ENCODE results near the gene ATP1B1.

ATP1B1 gene

GRCh38 chr1:169108223-169108622, 1.7 kb downstream of the ATP1B1 start:
- Histone ChIP-seq H3K36me3 (ENCODE audit: control insufficient read depth, insufficient read depth, low read length) (peaks cover 1% of the 10 kb centered on the region; the same call in 1 of the 2 replicates), H3K4me3 (replicated peaks; ENCODE audit: low read depth, low read length) (peak overlapping the region; percentile 89), H3K27me3 (replicated peaks; ENCODE audit: control insufficient read depth, insufficient read depth, low read length) (no peaks in the 10 kb centered on the region)
- DNase-seq (ENCODE audit: extremely low read depth, insufficient read length), result no peak
- TF ChIP-seq CTCF (IDR thresholded peaks at IDR 0.05; ENCODE audit: insufficient read depth, low read length, poor library complexity, severe bottlenecking), result no peak

- DNase-seq (ENCODE audit: extremely low read depth, insufficient read length), result no peak
- H3K36me3 ChIP-seq (ENCODE audit: control insufficient read depth, insufficient read depth, low read length), result peaks cover 1% of the 10 kb centered on the region; the same call in 1 of the 2 replicates
- peak; percentile 65 for TF ChIP-seq CTCF (IDR thresholded peaks at IDR 0.05; ENCODE audit: insufficient read depth, low read length, poor library complexity, severe bottlenecking)
- H3K4me3 ChIP-seq (replicated peaks; ENCODE audit: low read depth, low read length), result peak overlapping the region; percentile 89
- H3K27me3 ChIP-seq (replicated peaks; ENCODE audit: control insufficient read depth, insufficient read depth, low read length), result no peaks in the 10 kb centered on the region
These were observed 2.5 kb downstream of the ATP1B1 start for GRCh38 chr1:169108863-169109560.

GRCh38 chr1:169109561-169110134, 3.2 kb downstream of the ATP1B1 start:
- Histone ChIP-seq H3K27me3 (replicated peaks; ENCODE audit: control insufficient read depth, insufficient read depth, low read length) (no peaks in the 10 kb centered on the region), H3K36me3 (ENCODE audit: control insufficient read depth, insufficient read depth, low read length) (peaks cover 1% of the 10 kb centered on the region; the same call in 1 of the 2 replicates), H3K4me3 (replicated peaks; ENCODE audit: low read depth, low read length) (peak overlapping the region; percentile 89)
- no peak for TF ChIP-seq CTCF (IDR thresholded peaks at IDR 0.05; ENCODE audit: insufficient read depth, low read length, poor library complexity, severe bottlenecking)
- DNase-seq (ENCODE audit: extremely low read depth, insufficient read length), result no peak

- H3K36me3 ChIP-seq (ENCODE audit: control insufficient read depth, insufficient read depth, low read length), result peaks cover 1% of the 10 kb centered on the region; the same call in 1 of the 2 replicates
- H3K4me3 ChIP-seq (replicated peaks; ENCODE audit: low read depth, low read length), result peak overlapping the region; percentile 1; the same call in 1 of the 2 replicates
- no peaks in the 10 kb centered on the region for H3K27me3 ChIP-seq (replicated peaks; ENCODE audit: control insufficient read depth, insufficient read depth, low read length)
- TF ChIP-seq CTCF (IDR thresholded peaks at IDR 0.05; ENCODE audit: insufficient read depth, low read length, poor library complexity, severe bottlenecking), result no peak
- DNase-seq (ENCODE audit: extremely low read depth, insufficient read length), result no peak
These were observed 3.7 kb downstream of the ATP1B1 start for GRCh38 chr1:169110236-169110635.

GRCh38 chr1:169110689-169111447, 4.4 kb downstream of the ATP1B1 start:
- peak overlapping the region; percentile 27; the same call in 1 of the 2 replicates for H3K4me3 ChIP-seq (replicated peaks; ENCODE audit: low read depth, low read length)
- H3K36me3 ChIP-seq (ENCODE audit: control insufficient read depth, insufficient read depth, low read length), result peaks cover 1% of the 10 kb centered on the region; the same call in 1 of the 2 replicates
- no peaks in the 10 kb centered on the region for H3K27me3 ChIP-seq (replicated peaks; ENCODE audit: control insufficient read depth, insufficient read depth, low read length)
- DNase-seq (ENCODE audit: extremely low read depth, insufficient read length), result no peak
- no peak for TF ChIP-seq CTCF (IDR thresholded peaks at IDR 0.05; ENCODE audit: insufficient read depth, low read length, poor library complexity, severe bottlenecking)
